Keratinocyte (primary cell): ENCODE data around the gene ZNF506. TPM values are rescaled to one million over a fixed set of nuclear protein-coding genes. Genes with fewer than 3 reads are reported as not detected.

ENCODE experiments used
- DNase-seq: peaks from one replicate; pipeline ENCODE4 v3.0.0-alpha.2; 2011; ENCODE audit warnings: low read depth, missing footprints, low spot score
- FAIRE-seq: peaks from 2 replicates; lab custom pipeline; 2011; peaks lifted over from hg19 to GRCh38; lab: Jason Lieb, UNC
- H2AFZ ChIP-seq: 2 replicates; pipeline ENCODE4 v1.6.0; 2012; ENCODE audit warnings: low read length, control low read depth, inconsistent platforms; ENCODE audit not compliant: control insufficient read depth
- H3K27ac ChIP-seq: 2 replicates; pipeline ENCODE4 v1.5.1; 2011; ENCODE audit warnings: low read length; ENCODE audit not compliant: control insufficient read depth, insufficient read depth
- H3K27me3 ChIP-seq: 3 replicates; pipeline ENCODE4 v1.6.0; 2011; ENCODE audit warnings: low read length; ENCODE audit not compliant: control insufficient read depth, insufficient read depth; ENCODE audit errors: extremely low read depth
- H3K36me3 ChIP-seq, 2 experiments: 2 replicates in 1 of 2; 3 replicates in 1 of 2; pipeline ENCODE4 v1.5.1; 2011; ENCODE audit warnings: low read length in 2 of 2, mild to moderate bottlenecking in 1 of 2; ENCODE audit not compliant: control insufficient read depth in 2 of 2, insufficient read depth in 2 of 2; ENCODE audit errors: extremely low read depth in 1 of 2
- H3K4me1 ChIP-seq: 3 replicates; pipeline ENCODE4 v1.5.1; 2011; ENCODE audit warnings: low read length; ENCODE audit not compliant: control insufficient read depth, insufficient read depth; ENCODE audit errors: extremely low read depth
- H3K4me2 ChIP-seq: 3 replicates; pipeline ENCODE4 v1.6.0; 2011; ENCODE audit warnings: low read depth, low read length; ENCODE audit not compliant: control insufficient read depth, insufficient read depth; ENCODE audit errors: extremely low read depth
- H3K4me3 ChIP-seq, 3 experiments: fragments of 200-600 bp in 1 of 3; sonication (generic) in 1 of 3; 2 replicates in 2 of 3; 3 replicates in 1 of 3; pipeline ENCODE4 v1.5.1; 2011 to 2016; ENCODE audit warnings: low read length in 3 of 3, mild to moderate bottlenecking in 3 of 3, control low read depth in 2 of 3, inconsistent platforms in 1 of 3, low read depth in 1 of 3, mixed read lengths in 1 of 3, mixed run types in 1 of 3, moderate library complexity in 1 of 3; ENCODE audit not compliant: control insufficient read depth in 2 of 3, insufficient read depth in 2 of 3; ENCODE audit errors: extremely low read depth in 1 of 3
- H3K79me2 ChIP-seq: 2 replicates; pipeline ENCODE4 v1.6.0; 2012; ENCODE audit warnings: low read length; ENCODE audit not compliant: control insufficient read depth, insufficient read depth
- H3K9ac ChIP-seq: 3 replicates; pipeline ENCODE4 v1.6.0; 2011; ENCODE audit warnings: low read length; ENCODE audit not compliant: control insufficient read depth, insufficient read depth; ENCODE audit errors: extremely low read depth
- H3K9me1 ChIP-seq: 3 replicates; pipeline ENCODE4 v1.6.0; 2011; ENCODE audit warnings: low read length; ENCODE audit not compliant: control insufficient read depth, insufficient read depth; ENCODE audit errors: extremely low read depth
- H3K9me3 ChIP-seq: 2 replicates; pipeline ENCODE4 v1.5.1; 2012; ENCODE audit warnings: low read depth, low read length; ENCODE audit not compliant: control insufficient read depth
- H4K20me1 ChIP-seq: 3 replicates; pipeline ENCODE4 v1.6.0; 2011; ENCODE audit warnings: low read length; ENCODE audit not compliant: control insufficient read depth, insufficient read depth; ENCODE audit errors: extremely low read depth
- CTCF ChIP-seq, 3 experiments: IDR thresholded peaks in 1 of 3; conservative IDR thresholded peaks in 1 of 3; optimal IDR thresholded peaks in 1 of 3; 2 replicates in 2 of 3; 3 replicates in 1 of 3; pipeline versions ENCODE3 to v1.5.1; 2011; ENCODE audit warnings: low read length in 3 of 3, mild to moderate bottlenecking in 3 of 3, moderate library complexity in 2 of 3, control low read depth in 1 of 3, inconsistent platforms in 1 of 3; ENCODE audit not compliant: insufficient read depth in 2 of 3; ENCODE audit errors: extremely low read depth in 1 of 3
- EZH2 ChIP-seq: IDR thresholded peaks from one replicate; pipeline ENCODE4 v1.6.1; 2012; ENCODE audit warnings: inconsistent platforms, mild to moderate bottlenecking, low read length, moderate library complexity
- dilution Hi-C: fragments of 300-500 bp; cut with MboI; formaldehyde crosslinking; loops from one replicate; pipeline ENCODE4 v1.7.0; 2020; ENCODE audit warnings: low sequenced_read_pairs; ENCODE audit not compliant: extremely low pct_ligation_motif_present
- polyA plus RNA-seq, 5 experiments: library from polyadenylated mRNA; depleted of rRNA in 3 of 5; stranded (reverse) in 3 of 5; stranded (forward) in 1 of 5; unstranded in 1 of 5; fragments of >200 nt; gene quantifications; 1 replicate in 1 of 5; 2 replicates in 3 of 5; 3 replicates in 1 of 5; pipeline versions ENCODE4 v1.2.1 to v1.2.3, GENCODE V29; 2011 to 2012; ENCODE audit warnings: missing spikeins in 2 of 5, low read depth in 1 of 5, low replicate concordance in 1 of 5

Gene ZNF506
- polyA plus RNA-seq, 1 donor (not counting 4 experiments of a cell fraction or from before 2014, with no cell fraction given), result 9.7 TPM

GRCh38 chr19:19849056-19849455 is 27.5 kb upstream of the ZNF506 start:
- Histone ChIP-seq H3K9me1 (no peaks in the 10 kb centered on the region), H3K9ac (no peak overlapping the region), H3K79me2 (no peaks in the 10 kb centered on the region), H3K4me3 (no peak overlapping the region), H3K4me2 (no peak overlapping the region), H2AFZ (no peak overlapping the region), H3K4me1 (no peaks in the 10 kb centered on the region), H3K9me3 (no peaks in the 10 kb centered on the region), H4K20me1 (no peaks in the 10 kb centered on the region), H3K36me3 (no peaks in the 10 kb centered on the region), H3K27ac (no peak overlapping the region), H3K27me3 (no peaks in the 10 kb centered on the region)
- DNase-seq (no peak), FAIRE-seq (no peak)
- TF ChIP-seq EZH2 (no peak), CTCF (optimal IDR thresholded peaks at IDR 0.05 in 1 of 3, IDR thresholded peaks at IDR 0.05 in 1 of 3, conservative IDR thresholded peaks at IDR 0.05 in 1 of 3; ENCODE audit: extremely low read depth in 1 of 3, insufficient read depth in 2 of 3, low read length in 3 of 3) (no peak)
- dilution Hi-C loops, result no loop called here

GRCh38 chr19:19847781-19848180 is 26.2 kb upstream of the ZNF506 start:
- Histone ChIP-seq H3K79me2 (no peaks in the 10 kb centered on the region), H3K36me3 (no peaks in the 10 kb centered on the region), H4K20me1 (no peaks in the 10 kb centered on the region), H3K4me3 (no peak overlapping the region), H3K27ac (no peak overlapping the region), H3K9ac (no peak overlapping the region), H2AFZ (no peak overlapping the region), H3K4me2 (no peak overlapping the region), H3K4me1 (no peaks in the 10 kb centered on the region), H3K9me1 (no peaks in the 10 kb centered on the region), H3K9me3 (no peaks in the 10 kb centered on the region), H3K27me3 (no peaks in the 10 kb centered on the region)
- FAIRE-seq (no peak), DNase-seq (no peak)
- dilution Hi-C loops, result no loop called here
- TF ChIP-seq CTCF (optimal IDR thresholded peaks at IDR 0.05 in 1 of 3, IDR thresholded peaks at IDR 0.05 in 1 of 3, conservative IDR thresholded peaks at IDR 0.05 in 1 of 3; ENCODE audit: extremely low read depth in 1 of 3, insufficient read depth in 2 of 3, low read length in 3 of 3) (no peak), EZH2 (no peak)
